ENCODE measurements around the gene KDM1B.

- TF ChIP-seq CTCF (conservative IDR thresholded peaks at IDR 0.05; ENCODE audit: low read length): peak; percentile 68
- TF ChIP-seq EZH2phosphoT487 (IDR thresholded peaks at IDR 0.05; ENCODE audit: borderline replicate concordance): no peak
These were observed 33.6 kb upstream of the KDM1B start for GRCh38 chr6:18121580-18122127.
